Inferior parietal cortex (tissue), 1 donor: Measurements from ENCODE around the gene USP7.
A peak's percentile ranks its signal among the peaks of the same experiment; 100 is the strongest.
"Not testable (repeated sequence)": the region's sequence is repeated elsewhere in the genome, so short reads cannot be mapped to it uniquely, and the experiment has no call there.

Source experiments
- DNase-seq: peaks from one replicate; pipeline ENCODE4 v3.0.0-alpha.2; 2016; ENCODE audit errors: extremely low spot score

USP7 gene

DNA sequence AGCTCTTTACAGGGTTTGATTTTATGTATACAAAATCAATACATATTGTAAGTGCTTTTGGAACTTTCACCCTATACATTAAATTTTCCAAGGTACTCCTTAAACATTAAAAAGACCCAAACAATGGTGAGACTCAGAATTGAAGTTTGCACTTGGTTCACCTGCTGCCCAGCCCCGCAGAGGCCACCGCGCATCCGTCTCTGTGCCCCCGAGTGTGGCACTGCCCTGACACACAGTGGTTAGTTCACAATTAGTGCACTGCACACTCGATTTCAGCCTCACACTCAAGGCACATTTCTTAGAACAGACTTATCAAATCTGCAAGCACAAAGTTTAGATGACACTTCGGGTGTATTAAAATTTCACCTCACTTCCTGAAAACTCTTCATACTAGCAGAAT, 38.3 kb downstream of the USP7 start:
- no peak for DNase-seq

DNA sequence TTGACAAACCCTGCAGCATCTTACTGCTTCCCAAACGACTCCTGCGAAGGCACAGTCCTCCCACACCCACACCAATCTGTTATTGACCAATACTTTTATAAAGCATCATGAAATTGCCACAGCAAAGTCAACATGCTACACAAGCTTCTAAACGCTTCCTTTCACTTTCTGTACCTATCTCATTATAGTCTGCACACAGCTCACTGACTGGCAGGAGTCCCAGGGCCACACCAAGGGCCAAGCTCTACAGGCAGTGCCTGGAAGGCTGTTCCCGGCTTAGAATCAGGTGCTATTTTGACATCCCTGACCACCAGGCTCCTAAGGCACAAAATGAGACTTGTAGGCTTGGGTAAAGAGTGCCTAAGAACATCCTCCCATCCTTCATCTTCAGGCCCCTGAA, 39.5 kb downstream of the USP7 start:
- DNase-seq = no peak

DNA sequence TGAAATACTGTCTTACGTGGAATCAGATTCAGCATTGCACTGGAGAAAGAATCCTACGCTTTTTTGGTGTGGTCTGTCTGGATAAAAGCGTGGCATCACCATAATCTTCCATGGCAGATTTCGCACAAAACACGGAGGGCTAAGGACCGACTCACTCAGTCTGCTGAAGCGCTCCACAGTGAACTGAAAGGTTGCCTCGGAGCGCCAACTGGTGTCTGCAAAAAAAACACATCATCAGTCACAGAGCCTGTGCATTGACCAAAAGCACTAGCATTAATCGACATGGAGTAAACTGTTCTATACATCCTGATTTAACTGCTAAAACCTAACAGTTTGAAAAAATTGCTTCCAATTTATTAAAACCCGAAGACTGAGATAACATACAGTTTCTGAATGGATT, 40.5 kb downstream of the USP7 start:
- DNase-seq = peak; percentile 28

DNA sequence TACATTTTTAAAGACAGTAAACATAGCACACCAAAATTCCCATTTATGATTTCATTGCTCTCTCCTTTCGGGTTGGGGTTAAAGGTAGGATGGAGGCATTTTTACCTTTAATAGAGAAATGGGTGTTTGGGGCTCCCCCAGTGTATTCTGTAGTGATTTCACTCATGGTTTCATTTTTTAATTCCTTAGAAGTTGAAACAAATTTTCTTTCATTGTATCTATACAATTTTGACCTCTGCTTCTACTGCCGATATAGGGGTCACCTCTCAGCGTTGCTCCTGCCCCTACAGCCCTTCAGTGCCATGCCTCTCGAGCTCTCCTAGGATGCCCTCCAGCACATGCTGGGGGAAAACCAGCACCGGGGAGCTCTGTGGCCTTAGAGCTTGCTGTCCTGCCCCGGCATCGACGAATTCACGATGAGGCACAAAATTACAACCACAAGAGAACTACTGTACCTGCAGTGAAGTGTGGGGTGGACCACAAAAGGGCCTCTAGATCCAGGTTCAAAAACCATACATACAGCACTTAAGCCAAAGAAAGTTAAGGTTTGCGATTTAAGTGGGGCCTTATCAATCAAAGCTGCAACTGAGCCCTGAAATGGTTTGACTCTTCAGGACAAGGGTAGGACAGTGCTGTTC, 42.2 kb downstream of the USP7 start:
- DNase-seq = no peak

DNA sequence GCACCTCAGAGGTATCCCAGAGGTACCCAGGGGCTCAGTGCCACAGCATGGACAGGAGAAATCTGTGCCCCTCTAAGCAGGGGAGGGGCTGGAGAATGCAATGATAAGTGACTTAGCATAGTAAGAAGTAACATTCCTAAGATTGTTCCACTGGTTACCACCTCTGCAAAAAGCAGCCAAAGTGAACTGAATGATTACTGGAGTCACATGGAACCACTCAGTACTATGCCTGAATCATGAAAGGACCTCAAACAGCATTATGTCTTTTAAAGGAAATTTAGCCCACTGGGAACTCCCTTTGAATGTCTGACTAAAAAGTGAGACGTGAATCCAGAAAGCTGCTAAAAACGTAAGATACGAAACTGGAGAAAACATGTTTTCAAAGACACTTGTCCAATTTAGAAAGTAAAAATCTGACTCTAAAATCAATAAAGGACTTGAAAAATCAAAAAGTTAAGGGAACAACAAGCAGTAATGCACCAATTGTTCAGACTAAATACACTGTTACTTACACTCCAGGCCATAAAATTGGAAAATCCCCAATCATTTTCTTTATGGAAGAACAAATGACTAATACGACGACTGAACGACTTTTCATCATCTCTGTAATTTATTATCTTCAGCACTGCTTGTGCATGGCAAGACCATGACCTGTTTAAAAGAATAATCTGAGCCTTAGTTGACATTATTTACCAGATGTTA, 42.9 kb downstream of the USP7 start:
- DNase-seq = no peak

DNA sequence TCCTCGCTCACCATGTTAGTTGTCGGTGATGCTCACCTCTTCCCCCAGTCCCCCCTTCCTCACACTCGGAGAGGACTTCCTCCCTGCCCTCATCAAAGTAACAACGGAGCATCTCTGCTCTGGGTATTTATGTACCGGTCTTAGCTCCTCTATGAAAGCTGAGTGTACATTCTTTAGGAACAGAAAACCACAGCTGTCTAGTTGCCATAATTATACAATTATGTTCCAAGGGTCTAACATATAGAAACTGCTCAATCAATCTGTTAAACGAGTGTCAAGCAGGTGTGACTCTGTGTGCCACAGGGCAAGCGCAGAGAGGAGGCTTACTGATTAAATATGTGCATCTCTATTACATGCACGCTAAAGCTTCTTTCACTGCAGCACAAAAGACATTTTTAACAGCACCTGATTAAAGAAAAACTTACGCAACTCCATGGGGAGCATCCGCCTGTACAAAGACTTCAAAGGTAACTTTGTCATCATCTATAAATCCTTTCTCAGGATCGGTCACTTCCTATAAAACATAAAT, 43.7 kb downstream of the USP7 start:
- DNase-seq = no peak

DNA sequence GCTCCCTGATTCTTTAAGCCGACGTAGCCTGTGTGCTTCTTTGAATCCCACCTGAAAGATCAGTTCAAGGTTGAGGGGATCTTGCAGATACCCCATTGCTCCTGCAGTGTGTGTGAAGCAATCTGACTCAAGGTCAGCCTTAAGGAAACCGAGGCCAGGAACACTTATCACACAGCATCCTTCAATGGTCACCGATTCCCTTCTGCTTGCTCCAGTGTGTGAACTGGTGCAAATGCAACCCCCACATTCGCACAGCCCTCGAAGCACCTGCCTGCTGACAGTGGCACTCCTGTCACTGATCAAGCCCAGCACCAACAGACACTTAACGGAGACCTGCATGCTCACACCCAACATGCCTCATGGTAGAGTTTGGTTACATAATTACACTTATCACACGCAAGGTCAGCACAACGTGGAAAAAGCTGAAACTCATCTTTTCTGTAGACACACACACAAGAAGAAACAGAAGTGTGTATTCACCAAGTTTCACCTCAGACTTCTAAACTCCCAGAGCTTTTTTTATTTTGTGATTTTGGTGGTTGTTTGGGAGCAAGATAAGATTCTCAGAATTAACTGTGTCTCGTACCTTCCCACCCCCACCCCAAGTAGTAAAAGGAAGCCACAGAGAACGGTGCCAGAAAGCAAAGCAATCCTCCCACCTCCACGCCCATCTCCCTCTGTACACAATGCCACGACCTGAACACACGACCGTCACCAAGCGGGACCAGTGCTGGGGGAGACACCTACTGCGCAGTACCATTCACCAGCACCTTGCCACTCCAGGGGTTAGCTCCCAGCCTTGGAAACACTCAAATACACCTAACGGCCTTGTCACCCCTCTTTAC, 44.4 kb downstream of the USP7 start:
- no peak for DNase-seq

DNA sequence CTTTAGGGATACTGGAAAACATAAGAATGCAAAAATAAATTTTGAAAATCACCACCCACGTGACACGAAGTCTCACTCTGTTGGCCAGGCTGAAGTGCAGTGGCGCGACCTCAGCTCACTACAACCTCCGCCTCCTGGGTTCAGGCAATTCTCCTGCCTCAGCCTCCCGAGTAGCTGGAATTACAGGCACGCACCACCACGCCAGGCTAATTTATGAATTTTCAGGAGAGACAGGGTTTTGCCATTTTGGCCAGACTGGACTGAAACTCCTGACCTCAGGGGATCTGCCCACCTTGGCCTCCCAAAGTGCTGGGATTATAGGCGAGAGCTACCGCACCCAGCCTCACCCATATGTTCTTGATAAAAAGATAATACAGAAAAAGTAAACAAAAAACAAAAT, 46.4 kb downstream of the USP7 start:
- DNase-seq = not testable (repeated sequence)

DNA sequence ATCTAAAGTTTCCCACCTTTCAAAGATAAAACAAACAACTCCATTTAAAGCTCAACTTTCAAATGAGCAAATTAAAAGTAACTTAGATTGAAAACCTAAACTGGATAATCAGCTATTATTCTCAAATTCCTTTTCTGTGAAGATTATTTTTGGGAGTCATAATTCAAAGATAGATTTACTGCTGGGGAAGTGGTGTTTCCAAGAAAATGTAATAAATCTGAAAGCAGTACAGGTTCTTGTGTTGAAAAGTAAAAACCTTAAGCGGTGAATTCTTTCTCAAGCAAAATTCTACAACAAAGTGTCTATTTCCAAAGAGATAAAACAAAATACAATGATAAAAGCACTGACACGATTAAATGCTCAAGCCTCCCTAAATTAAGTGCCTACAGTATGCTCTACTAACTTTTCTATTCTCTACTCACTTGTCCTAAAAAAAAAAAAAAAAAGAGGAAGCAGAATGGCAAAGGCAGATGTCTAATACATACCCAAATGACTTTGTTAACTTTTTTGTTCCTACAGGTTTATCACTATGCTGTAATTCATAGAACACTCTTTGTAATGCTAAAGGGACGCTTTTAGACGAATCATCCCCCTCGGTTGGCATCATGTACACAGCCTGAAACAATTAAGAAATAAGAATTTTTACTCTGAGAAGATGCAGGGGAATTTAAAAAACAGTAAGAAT, 47.0 kb downstream of the USP7 start:
- no peak for DNase-seq

DNA sequence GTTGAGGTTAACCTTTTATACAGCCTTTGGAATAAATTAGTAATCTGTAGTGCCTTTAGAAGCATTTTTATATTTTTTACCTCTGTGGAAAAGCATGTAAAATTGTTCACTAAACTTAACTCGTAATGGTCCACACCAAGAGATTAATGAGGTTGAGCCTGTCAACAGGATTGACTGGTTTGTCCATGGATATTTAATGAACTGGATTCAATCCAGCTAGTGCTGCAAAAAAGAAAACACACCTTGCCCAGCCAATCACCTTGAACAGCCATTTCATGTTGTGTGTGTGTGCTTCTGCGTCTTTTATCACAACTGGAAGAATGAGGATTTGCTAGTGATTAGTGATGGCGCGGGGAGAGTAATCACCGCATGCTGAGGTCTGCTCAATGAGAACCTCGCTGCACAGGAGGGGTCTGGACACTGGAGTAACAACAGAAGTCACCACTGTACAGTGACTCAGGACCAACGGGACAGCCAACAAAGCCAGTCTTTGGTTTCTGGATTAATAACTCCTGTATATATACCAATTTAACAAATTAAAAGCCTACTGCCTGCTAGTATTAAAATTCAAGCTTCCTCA, 47.9 kb downstream of the USP7 start:
- DNase-seq = no peak

DNA sequence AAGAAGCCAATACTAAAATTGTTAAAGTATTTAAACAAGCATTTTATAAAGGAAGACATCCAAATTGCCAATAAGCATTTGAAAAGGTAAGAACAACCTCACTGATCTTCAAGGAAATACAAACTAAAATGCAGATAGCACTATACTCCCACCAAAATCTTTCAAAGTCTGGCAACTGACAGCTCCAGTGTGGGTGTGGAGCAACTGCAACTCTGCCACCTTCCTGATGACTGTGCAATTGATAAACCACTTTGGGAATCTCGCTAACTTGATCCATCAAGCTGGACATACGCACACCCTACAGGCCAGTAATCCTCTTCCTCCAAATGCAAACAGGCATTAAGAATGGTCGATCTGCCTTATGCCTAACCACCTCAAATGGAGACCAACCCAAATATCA, 49.6 kb downstream of the USP7 start:
- DNase-seq = no peak

DNA sequence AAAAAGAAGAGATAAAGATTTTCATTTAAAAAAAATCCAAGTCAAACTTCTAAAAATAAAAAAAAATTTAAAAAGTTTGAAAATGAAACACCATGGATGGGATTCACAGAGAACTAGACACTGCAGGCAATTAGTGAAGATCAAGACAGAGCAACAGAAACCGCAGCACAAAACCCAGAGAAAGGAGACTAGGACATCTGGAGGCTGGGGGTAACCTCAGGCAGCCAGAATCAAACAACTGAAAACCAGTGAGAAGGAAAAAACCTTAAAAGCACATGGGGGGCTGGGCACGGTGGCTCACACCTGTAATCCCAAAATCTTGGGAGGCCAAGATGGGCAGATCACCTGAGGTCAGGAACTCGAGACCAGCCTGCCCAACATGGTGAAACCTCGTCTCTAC, 50.9 kb downstream of the USP7 start:
- DNase-seq = no peak

DNA sequence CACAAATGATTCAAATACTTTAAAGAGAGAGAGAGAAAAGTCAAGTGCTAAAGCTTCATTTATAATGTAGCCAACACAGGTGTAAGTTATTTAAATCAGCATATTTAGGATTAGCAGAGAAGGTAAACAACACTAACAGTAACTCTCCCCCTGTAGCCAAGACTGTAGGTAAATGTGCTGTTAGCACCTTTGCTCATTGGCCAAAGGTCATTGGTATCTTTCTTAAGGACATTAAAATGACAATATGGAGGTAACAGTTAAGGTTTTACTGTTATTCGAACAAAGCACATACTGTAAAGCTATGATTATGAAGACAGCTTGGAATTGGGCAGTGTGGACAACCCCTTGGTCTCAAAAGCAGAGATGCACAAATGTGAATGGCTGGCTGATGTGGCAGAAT, 52.9 kb downstream of the USP7 start:
- no peak for DNase-seq

DNA sequence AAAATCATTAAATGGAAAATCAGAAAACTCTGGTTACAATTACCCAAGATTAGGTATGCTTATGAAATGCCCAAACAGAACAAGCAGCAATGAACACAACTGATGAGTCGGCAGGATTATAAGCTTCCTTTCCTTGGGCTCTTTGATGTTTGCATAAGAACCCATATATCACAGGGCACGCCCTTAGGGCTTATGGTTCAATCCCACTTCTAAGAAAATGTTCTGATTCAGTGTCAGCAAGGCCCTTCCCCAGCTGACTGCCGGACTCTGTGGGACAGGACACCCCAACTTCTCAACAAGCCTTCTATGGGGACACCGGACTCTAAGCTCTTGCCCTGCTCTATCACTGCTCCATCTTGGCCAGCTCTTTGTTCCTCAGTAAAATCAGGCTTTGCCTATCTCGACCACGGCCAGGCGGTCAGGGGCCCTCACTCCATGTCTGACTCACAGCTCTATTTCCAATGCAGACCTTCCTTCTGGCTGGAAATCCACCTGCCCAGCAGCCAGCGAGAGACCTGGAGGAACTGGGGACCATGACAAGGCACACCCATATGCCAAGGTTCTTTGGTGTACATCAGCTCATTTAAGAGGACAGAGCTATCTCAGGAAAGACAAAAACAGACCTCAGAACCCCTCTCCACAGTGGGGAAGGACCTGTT, 54.8 kb downstream of the USP7 start:
- no peak for DNase-seq

DNA sequence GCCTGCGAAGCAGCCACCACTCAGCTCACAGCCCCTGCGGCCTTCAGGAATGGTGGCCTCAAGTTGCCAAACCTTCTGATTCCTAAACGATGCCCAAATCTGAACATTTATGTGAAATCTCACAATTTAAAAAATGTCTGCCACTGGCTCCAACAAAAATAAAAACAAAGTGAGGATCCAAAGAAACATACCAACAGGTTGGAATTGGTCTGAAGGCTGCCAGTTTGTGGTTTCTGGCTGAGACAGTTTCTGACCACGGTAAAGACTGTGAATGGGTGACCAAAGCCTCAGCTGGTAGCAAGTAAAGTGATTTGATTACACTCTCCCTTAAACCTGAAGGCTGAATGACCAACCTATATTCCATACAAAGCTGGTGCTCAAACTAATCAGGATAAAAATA, 56.6 kb downstream of the USP7 start:
- no peak for DNase-seq

DNA sequence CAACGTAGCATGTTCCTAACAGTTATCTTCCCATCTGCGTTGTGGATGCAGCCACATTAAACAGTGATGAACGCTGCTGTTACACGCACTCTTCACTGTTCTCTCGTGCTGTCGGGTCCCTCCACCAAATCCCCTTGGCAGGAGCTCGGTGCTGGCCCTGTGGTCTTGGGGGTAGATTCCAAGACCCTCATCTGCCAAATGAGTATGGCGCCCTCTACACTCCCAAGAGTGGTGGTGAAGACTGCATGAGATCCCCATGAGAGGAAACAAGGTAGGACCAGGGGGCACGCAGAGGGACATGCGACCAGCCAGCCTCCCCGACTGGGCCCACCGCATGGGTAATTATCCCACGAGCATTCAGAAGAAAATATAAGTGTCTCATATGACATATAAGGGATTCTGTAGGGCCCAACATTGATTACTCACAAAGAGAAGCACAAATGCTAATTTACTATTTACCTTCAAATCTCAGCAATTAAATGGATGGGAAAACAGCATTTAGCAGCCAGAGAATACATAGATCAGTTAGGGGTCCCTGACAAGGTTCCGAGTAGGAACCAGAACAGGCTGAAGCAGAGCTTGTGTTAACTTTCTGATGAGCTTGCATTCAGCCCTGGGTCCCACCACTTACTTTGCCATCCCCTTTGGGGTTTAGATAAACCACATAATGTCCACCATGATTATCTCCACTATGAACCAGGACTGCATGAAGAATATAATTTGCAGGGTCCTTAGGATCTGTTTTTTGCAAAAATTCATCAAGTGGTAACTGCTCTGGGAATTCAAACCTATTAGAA, 57.7 kb downstream of the USP7 start:
- DNase-seq = no peak

DNA sequence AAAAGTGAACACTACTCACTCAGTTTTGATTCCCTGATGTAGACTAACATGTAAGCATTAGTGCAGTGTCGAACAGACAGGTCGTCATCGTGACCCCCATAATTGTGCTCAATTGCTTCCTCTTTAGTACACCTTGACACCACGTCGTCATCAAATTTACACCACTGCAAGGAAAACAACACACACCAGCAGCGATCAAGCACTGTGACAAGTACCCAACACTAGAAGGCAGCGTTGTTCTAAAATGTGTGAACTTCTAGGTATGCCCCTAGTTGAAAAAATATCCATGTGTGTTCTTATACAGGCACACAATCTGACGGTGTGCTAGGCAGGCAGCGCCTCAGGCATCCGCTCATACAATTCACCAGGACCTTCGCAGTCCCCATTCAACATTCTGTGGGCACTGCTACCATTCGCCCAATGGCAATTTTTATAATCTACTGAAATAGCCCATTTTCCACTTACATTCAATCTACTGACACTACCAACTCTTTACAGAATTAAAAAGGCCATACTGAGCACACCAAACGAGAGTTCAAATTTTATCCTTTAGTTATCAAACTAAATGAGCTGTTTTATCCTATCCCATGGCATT, 58.4 kb downstream of the USP7 start:
- DNase-seq = no peak

DNA sequence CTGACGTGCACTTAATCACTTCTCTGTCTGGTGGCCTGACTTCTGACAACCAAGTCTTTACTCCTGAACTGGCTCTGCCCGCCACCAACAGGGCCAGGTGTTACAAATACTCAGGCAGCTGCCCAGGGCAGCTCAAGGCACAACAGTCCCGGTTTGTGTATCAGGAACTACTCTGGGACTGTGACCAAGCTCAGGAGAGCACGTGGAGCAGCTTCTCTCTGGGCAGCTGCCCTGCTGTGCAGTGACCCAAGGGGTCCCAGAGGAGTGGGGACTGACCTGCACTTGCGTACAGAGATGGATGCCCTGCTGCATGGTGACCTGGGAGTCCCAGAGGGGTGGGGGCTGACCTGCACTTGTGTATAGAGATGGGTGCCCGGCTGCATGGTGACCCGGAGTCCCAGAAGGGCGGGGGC, 59.7 kb downstream of the USP7 start:
- DNase-seq = no peak

DNA sequence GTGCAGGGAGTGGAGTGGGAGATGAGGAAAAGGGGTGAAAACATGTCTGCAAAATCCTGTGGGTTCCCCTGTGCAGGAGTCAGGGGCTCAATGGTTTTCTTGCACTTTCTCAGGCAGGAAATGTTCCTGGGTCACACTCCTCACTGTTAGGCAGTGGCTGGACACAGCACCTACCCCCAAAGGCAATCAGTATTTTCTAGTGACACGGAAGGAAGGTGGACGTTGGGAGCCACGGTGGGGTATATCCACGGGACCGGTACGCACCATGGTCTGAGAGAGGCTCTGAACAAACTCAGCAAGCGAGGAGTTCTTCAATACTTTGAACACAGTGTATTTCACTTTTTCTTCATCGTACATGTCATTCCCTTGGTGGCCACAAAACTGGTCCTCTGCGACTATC, 60.7 kb downstream of the USP7 start:
- no peak for DNase-seq

DNA sequence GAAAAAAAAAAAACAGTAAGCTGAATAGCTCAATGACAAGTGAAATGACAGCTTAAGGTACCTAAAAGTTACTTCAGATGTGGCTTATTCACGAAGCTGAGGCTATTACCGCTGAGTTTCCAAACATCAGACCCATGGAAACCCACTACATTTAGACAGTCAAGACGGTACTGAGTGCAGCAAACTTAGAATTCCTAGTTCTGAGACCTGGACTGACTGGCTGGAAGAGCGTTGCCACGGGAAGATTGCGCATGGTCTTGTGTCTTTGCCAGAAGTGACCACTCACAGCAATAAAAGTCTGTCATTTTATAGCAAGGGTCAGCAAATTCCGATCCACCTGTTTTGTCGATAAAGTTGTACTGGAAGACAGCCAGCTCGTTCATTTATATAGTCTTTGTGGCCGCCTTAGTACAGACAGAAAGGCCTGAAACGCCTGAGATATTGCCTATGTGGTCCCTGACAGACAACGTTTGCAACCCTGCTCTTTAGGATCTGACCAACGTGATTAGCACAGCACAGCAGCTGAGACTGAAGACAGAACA, 62.3 kb downstream of the USP7 start:
- no peak for DNase-seq
